IMR-90 (cell line): ENCODE results near the gene NUMA1. TPM values are rescaled to one million over a fixed set of nuclear protein-coding genes. Genes with fewer than 3 reads are reported as not detected.

Source experiments
- ATAC-seq: fragments of 200-7000 bp; cut with Tn5 transposase; 2 replicates; pipeline ENCODE4 v1.9.1; 2020; ENCODE audit warnings: low read depth, mild to moderate bottlenecking, moderate library complexity
- BruUV-seq: library from RNA; stranded (reverse); fragments of 400-500 nt; replicated peaks from 2 replicates; lab custom pipeline; 2021; lab: Mats Ljungman, UMichigan
- CTCF ChIA-PET: fragments of 300-600 bp; formaldehyde crosslinking; extraction: SDS; loops from one replicate; lab custom pipeline; 2021; ENCODE audit warnings: antibody characterized with exemption; lab: Yijun Ruan, JAX
- POLR2A ChIA-PET: fragments of 300-600 bp; sonication (Branson Sonifier 250); formaldehyde crosslinking; loops from one replicate; lab custom pipeline; 2022; ENCODE audit warnings: antibody characterized with exemption; ENCODE audit not compliant: unreplicated experiment; lab: Charles Lee
- DNase-seq: peaks from one replicate; pipeline ENCODE4 v3.0.0; 2013
- H2AFZ ChIP-seq: replicated peaks from 2 replicates; pipeline ENCODE3; 2013; ENCODE audit warnings: low read length, mild to moderate bottlenecking; ENCODE audit not compliant: poor library complexity
- H2AK5ac ChIP-seq: 2 replicates; pipeline ENCODE4 v1.6.1; 2013; ENCODE audit warnings: low read depth, low read length, inconsistent platforms
- H2AK9ac ChIP-seq: replicated peaks from 2 replicates; pipeline ENCODE3; 2013; ENCODE audit warnings: mild to moderate bottlenecking, low read depth, low read length, moderate library complexity; ENCODE audit not compliant: poor library complexity
- H2BK120ac ChIP-seq: 2 replicates; pipeline ENCODE4 v1.6.1; 2013; ENCODE audit warnings: low read depth, low read length, inconsistent platforms
- H2BK15ac ChIP-seq: 3 replicates; pipeline ENCODE4 v1.6.1; 2013; ENCODE audit warnings: low read depth, low read length, inconsistent platforms
- H2BK20ac ChIP-seq: 2 replicates; pipeline ENCODE4 v1.6.1; 2013; ENCODE audit warnings: low read depth, mild to moderate bottlenecking, inconsistent platforms, low read length, moderate library complexity
- H2BK5ac ChIP-seq: 2 replicates; pipeline ENCODE4 v1.6.1; 2013; ENCODE audit warnings: mild to moderate bottlenecking, low read depth, low read length, inconsistent platforms; ENCODE audit not compliant: poor library complexity, severe bottlenecking
- H3K14ac ChIP-seq: replicated peaks from 2 replicates; pipeline ENCODE4 v1.6.1; 2013; ENCODE audit warnings: low read depth, low read length, inconsistent platforms
- H3K18ac ChIP-seq: 2 replicates; pipeline ENCODE4 v1.6.1; 2013; ENCODE audit warnings: low read depth, low read length, control low read depth
- H3K23ac ChIP-seq: 2 replicates; pipeline ENCODE4 v1.6.1; 2013; ENCODE audit warnings: low read depth, low read length, inconsistent platforms
- H3K27ac ChIP-seq: 2 replicates; pipeline ENCODE4 v1.5.1; 2013; ENCODE audit warnings: mild to moderate bottlenecking, control low read depth, low read length; ENCODE audit not compliant: insufficient read depth
- H3K27me3 ChIP-seq: 2 replicates; pipeline ENCODE4 v1.6.1; 2013; ENCODE audit warnings: low read length; ENCODE audit not compliant: control insufficient read depth, insufficient read depth
- H3K36me3 ChIP-seq: 2 replicates; pipeline ENCODE4 v1.6.1; 2013; ENCODE audit warnings: low read length, mixed read lengths; ENCODE audit not compliant: control insufficient read depth, insufficient read depth
- H3K4ac ChIP-seq: 2 replicates; pipeline ENCODE4 v1.6.1; 2013; ENCODE audit warnings: low read depth, low read length, inconsistent platforms
- H3K4me1 ChIP-seq: 2 replicates; pipeline ENCODE4 v1.6.1; 2013; ENCODE audit warnings: low read length, mixed read lengths; ENCODE audit not compliant: control insufficient read depth, insufficient read depth
- H3K4me2 ChIP-seq: 2 replicates; pipeline ENCODE4 v1.6.1; 2013; ENCODE audit warnings: low read depth, mild to moderate bottlenecking, control low read depth, low read length, moderate library complexity
- H3K4me3 ChIP-seq: 2 replicates; pipeline ENCODE4 v1.5.1; 2013; ENCODE audit warnings: low read depth, mild to moderate bottlenecking, control low read depth, low read length, moderate library complexity; ENCODE audit not compliant: insufficient read depth
- H3K56ac ChIP-seq: 2 replicates; pipeline ENCODE4 v1.6.1; 2013; ENCODE audit warnings: low read length, inconsistent platforms; ENCODE audit not compliant: insufficient read depth; ENCODE audit errors: extremely low read depth
- H3K79me1 ChIP-seq, 2 experiments: 2 replicates each; pipeline ENCODE4 v1.6.1; 2013; ENCODE audit warnings: low read length in 2 of 2, inconsistent platforms in 1 of 2, low read depth in 1 of 2
- H3K9ac ChIP-seq: 2 replicates; pipeline ENCODE4 v1.6.1; 2013; ENCODE audit warnings: low read depth, low read length, control low read depth
- H3K9me1 ChIP-seq: 2 replicates; pipeline ENCODE4 v1.6.1; 2013; ENCODE audit warnings: low read length, inconsistent platforms; ENCODE audit not compliant: insufficient read depth
- H3K9me3 ChIP-seq: 2 replicates; pipeline ENCODE4 v1.6.1; 2013; ENCODE audit warnings: low read length; ENCODE audit not compliant: control insufficient read depth, insufficient read depth
- H4K20me1 ChIP-seq: 2 replicates; pipeline ENCODE4 v1.6.1; 2013; ENCODE audit warnings: low read length, inconsistent platforms; ENCODE audit not compliant: insufficient read depth
- H4K5ac ChIP-seq: 2 replicates; pipeline ENCODE4 v1.6.1; 2013; ENCODE audit warnings: mild to moderate bottlenecking, low read depth, low read length, control low read depth
- H4K8ac ChIP-seq, 2 experiments: 2 replicates each; pipeline ENCODE4 v1.6.1; 2013; ENCODE audit warnings: low read depth in 2 of 2, low read length in 2 of 2, control low read depth in 1 of 2, inconsistent platforms in 1 of 2
- H4K91ac ChIP-seq: 2 replicates; pipeline ENCODE4 v1.6.1; 2013; ENCODE audit warnings: low read depth, low read length, inconsistent platforms; ENCODE audit not compliant: insufficient read depth
- CHD1 ChIP-seq: IDR thresholded peaks from 2 replicates; pipeline ENCODE4 v1.6.1; 2012; ENCODE audit warnings: low read depth, low read length, improper control_type of control experiment
- FOS ChIP-seq: fragments of 150-350 bp; IDR thresholded peaks from 2 replicates; pipeline ENCODE4 v1.6.1; 2016; ENCODE audit warnings: low read depth, low read length
- MAFK ChIP-seq: IDR thresholded peaks from 2 replicates; pipeline ENCODE4 v1.6.1; 2012; ENCODE audit warnings: low read depth, low read length, improper control_type of control experiment
- MAZ ChIP-seq: IDR thresholded peaks from 2 replicates; pipeline ENCODE4 v1.6.1; 2012; ENCODE audit warnings: low read depth, mild to moderate bottlenecking, low read length, improper control_type of control experiment, moderate library complexity, borderline replicate concordance
- RAD21 ChIP-seq: IDR thresholded peaks from 2 replicates; pipeline ENCODE4 v1.6.1; 2012; ENCODE audit warnings: low read length, improper control_type of control experiment
- RCOR1 ChIP-seq: IDR thresholded peaks from 2 replicates; pipeline ENCODE4 v1.6.1; 2012; ENCODE audit warnings: mild to moderate bottlenecking, low read length, improper control_type of control experiment; ENCODE audit not compliant: insufficient replicate concordance
- RFX5 ChIP-seq: IDR thresholded peaks from 2 replicates; pipeline ENCODE4 v1.8.0; 2012; ENCODE audit warnings: low read depth, mild to moderate bottlenecking, low read length, moderate library complexity
- SMC3 ChIP-seq: fragments of 150-350 bp; IDR thresholded peaks from 2 replicates; pipeline ENCODE4 v1.6.1; 2016; ENCODE audit warnings: low read depth, mild to moderate bottlenecking, antibody characterized with exemption, low read length, moderate library complexity
- WGBS, 2 experiments: methylation state at CpG; one replicate each; pipeline versions ENCODE4 v1.1.5 to v1.1.7; 2013; ENCODE audit warnings: missing lambda C conversion rate in 2 of 2; ENCODE audit not compliant: insufficient read length in 1 of 2; ENCODE audit errors: extremely low coverage in 2 of 2; 5-methylcytosine and 5-hydroxymethylcytosine counted together
- dilution Hi-C: fragments of 300-500 bp; cut with HindIII; formaldehyde crosslinking; loops from one replicate; pipeline ENCODE4 v1.14.3; 2018; ENCODE audit warnings: low sequenced_read_pairs; ENCODE audit not compliant: unreplicated experiment
- in situ Hi-C: fragments of 300-500 bp; cut with MboI; formaldehyde crosslinking; loops from 3 replicates; pipeline ENCODE4 v1.14.3; 2019; ENCODE audit warnings: low sequenced_read_pairs, inconsistent platforms, mixed read lengths
- intact Hi-C: fragments of 100-400 bp; cut with micrococcal nuclease; formaldehyde crosslinking; loops from 2 replicates; pipeline ENCODE4 v1.10.0; 2022
- polyA plus RNA-seq, 3 experiments: library from polyadenylated mRNA; depleted of rRNA; stranded (reverse); fragments of >200 nt; gene quantifications; 2 replicates each; pipeline ENCODE4 v1.2.3, GENCODE V29; 2012; ENCODE audit warnings: low replicate concordance in 1 of 3
- total RNA-seq: library from RNA; depleted of rRNA; stranded (reverse); fragments of >200 nt; gene quantifications from 2 replicates; pipeline ENCODE4 v1.2.3, GENCODE V29; 2012
- TF ChIP-seq, protein P1 (sequence below): fragments of 150-350 bp; IDR thresholded peaks from 2 replicates; pipeline ENCODE4 v1.6.1; 2016; ENCODE audit warnings: low read depth, mild to moderate bottlenecking, low read length, moderate library complexity, borderline replicate concordance
- TF ChIP-seq, protein P2 (sequence below): fragments of 150-350 bp; IDR thresholded peaks from 2 replicates; pipeline ENCODE4 v1.6.1; 2017; ENCODE audit warnings: mild to moderate bottlenecking, antibody characterized with exemption, low read length, low read depth
- TF ChIP-seq, protein P3 (sequence below): conservative IDR thresholded peaks from 2 replicates; pipeline ENCODE4 v1.5.1; 2012; ENCODE audit warnings: mild to moderate bottlenecking, low read depth, low read length, improper control_type of control experiment

Gene NUMA1
- total and polyA plus RNA-seq, 2 of the 4 experiments (the other 2 are of a cell fraction): 61.7 to 97.0 TPM

DNA sequence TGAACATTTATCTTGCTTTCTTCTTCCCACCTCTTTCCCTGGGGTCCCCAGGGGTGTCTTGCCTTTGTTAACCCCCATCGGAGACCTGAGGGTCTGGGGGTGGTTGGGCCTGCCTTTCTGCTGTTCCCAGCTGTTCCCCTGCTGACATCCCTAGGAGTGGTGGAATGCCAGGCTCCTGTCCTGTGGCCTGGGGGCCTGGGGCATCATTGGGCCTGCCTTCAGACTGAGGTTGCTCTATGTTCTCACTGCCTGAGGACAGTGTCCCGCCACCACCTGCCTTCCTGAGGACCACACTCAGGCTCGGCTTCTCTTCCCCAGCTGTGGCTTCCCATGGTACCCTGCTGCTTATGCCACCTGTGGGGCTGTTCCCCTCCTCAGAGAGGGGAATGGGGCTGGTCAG, 82.7 kb downstream of the NUMA1 start:
- Histone ChIP-seq H3K18ac (no peak overlapping the region), H3K27me3 (no peaks in the 10 kb centered on the region), H3K9me1 (peaks cover 14% of the 10 kb centered on the region), H3K27ac (no peak overlapping the region), H3K79me1 (peaks cover 2 to 21% of the 10 kb centered on the region in 2 experiments; a peak in 2 of 4 replicates), H4K8ac (no peak overlapping the region), H3K4me2 (no peak overlapping the region), H4K20me1 (peaks cover 15% of the 10 kb centered on the region), H2AFZ (no peak overlapping the region), H3K4ac (no peak overlapping the region), H3K56ac (no peak overlapping the region), H3K14ac (no peak overlapping the region), H4K91ac (no peak overlapping the region), H4K5ac (no peak overlapping the region), H2BK15ac (no peak overlapping the region), H3K36me3 (peaks cover 25% of the 10 kb centered on the region), H3K4me1 (peaks cover 6% of the 10 kb centered on the region), H3K4me3 (no peak overlapping the region), H3K23ac (no peak overlapping the region), H2BK5ac (no peak overlapping the region), H2BK20ac (no peak overlapping the region), H3K9me3 (no peaks in the 10 kb centered on the region), H3K9ac (no peak overlapping the region), H2AK9ac (no peak overlapping the region), H2BK120ac (no peak overlapping the region), H2AK5ac (no peak overlapping the region)
- no peak for TF ChIP-seq FOS
- TF ChIP-seq RCOR1: no peak
- no peak for TF ChIP-seq RFX5
- TF ChIP-seq, protein P1, sequence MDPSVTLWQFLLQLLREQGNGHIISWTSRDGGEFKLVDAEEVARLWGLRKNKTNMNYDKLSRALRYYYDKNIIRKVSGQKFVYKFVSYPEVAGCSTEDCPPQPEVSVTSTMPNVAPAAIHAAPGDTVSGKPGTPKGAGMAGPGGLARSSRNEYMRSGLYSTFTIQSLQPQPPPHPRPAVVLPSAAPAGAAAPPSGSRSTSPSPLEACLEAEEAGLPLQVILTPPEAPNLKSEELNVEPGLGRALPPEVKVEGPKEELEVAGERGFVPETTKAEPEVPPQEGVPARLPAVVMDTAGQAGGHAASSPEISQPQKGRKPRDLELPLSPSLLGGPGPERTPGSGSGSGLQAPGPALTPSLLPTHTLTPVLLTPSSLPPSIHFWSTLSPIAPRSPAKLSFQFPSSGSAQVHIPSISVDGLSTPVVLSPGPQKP: no peak
- TF ChIP-seq MAFK: no peak
- TF ChIP-seq, protein P2, sequence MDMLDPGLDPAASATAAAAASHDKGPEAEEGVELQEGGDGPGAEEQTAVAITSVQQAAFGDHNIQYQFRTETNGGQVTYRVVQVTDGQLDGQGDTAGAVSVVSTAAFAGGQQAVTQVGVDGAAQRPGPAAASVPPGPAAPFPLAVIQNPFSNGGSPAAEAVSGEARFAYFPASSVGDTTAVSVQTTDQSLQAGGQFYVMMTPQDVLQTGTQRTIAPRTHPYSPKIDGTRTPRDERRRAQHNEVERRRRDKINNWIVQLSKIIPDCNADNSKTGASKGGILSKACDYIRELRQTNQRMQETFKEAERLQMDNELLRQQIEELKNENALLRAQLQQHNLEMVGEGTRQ: no peak
- no peak for TF ChIP-seq RAD21
- TF ChIP-seq, protein P3, sequence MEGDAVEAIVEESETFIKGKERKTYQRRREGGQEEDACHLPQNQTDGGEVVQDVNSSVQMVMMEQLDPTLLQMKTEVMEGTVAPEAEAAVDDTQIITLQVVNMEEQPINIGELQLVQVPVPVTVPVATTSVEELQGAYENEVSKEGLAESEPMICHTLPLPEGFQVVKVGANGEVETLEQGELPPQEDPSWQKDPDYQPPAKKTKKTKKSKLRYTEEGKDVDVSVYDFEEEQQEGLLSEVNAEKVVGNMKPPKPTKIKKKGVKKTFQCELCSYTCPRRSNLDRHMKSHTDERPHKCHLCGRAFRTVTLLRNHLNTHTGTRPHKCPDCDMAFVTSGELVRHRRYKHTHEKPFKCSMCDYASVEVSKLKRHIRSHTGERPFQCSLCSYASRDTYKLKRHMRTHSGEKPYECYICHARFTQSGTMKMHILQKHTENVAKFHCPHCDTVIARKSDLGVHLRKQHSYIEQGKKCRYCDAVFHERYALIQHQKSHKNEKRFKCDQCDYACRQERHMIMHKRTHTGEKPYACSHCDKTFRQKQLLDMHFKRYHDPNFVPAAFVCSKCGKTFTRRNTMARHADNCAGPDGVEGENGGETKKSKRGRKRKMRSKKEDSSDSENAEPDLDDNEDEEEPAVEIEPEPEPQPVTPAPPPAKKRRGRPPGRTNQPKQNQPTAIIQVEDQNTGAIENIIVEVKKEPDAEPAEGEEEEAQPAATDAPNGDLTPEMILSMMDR: no peak
- TF ChIP-seq CHD1: no peak
- no peak for TF ChIP-seq MAZ
- no peak for TF ChIP-seq SMC3
- ChIA-PET CTCF (no interaction called here), POLR2A (no interaction called here)
- no peak for DNase-seq
- intact Hi-C loops: no loop called here
- dilution Hi-C loops: no loop called here
- in situ Hi-C loops: no loop called here
- ATAC-seq: no peak
- WGBS, 2 experiments: 100% methylated on average over 1 of the region's 3 CpGs; no CpG with 5 or more reads in 1 of the 2 experiments
- BruUV-seq: no TSS peak
